GM12865 (cell line): ENCODE results near the gene PLCB1.

Experiments used
- DNase-seq: peaks from one replicate; pipeline ENCODE4 v3.0.0; 2010; ENCODE audit warnings: low read depth
- H3K4me3 ChIP-seq: 2 replicates; pipeline ENCODE4 v1.5.1; 2011; ENCODE audit warnings: mild to moderate bottlenecking, low read depth, low read length, control low read depth
- CTCF ChIP-seq: IDR thresholded peaks from 2 replicates; pipeline ENCODE4 v1.5.1; 2011; ENCODE audit warnings: low read length, control low read depth, low read depth, inconsistent platforms; ENCODE audit not compliant: insufficient read depth; ENCODE audit errors: missing control alignments

Gene PLCB1

DNA sequence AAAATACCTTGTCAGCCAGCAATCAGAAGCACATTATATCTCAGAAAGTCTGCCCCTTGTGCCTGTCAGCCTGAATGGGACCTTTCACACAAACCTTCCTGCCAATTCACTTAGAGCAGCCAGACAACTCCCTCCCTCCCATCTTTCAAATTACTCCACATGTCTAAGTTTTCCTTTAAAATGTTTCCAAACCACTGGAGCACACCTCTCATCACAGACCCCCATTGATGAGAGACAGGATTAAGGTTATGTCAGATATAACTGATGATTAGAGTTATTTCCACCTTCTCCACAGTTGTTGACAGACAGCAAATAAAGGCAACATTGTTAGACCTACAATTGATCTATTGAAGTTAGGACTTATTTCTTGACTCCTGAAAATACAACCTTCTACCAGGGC is 408.4 kb downstream of the PLCB1 start:
- no peak for TF ChIP-seq CTCF
- DNase-seq: no peak
- H3K4me3 ChIP-seq: no peak overlapping the region

GRCh38 chr20:8542110-8542486 is 410.0 kb downstream of the PLCB1 start:
- DNase-seq: no peak
- no peak for TF ChIP-seq CTCF
- H3K4me3 ChIP-seq: no peak overlapping the region

- no peak for DNase-seq
Observed at GRCh38 chr20:8545212-8545611, 413.1 kb downstream of the PLCB1 start.

GRCh38 chr20:8547035-8547650 is 415.1 kb downstream of the PLCB1 start:
- TF ChIP-seq CTCF: no peak
- H3K4me3 ChIP-seq: no peak overlapping the region
- no peak for DNase-seq

More at GRCh38 chr20:8545212-8545611, 413.1 kb downstream of the PLCB1 start:
- no peak overlapping the region for H3K4me3 ChIP-seq
- no peak for TF ChIP-seq CTCF

DNA sequence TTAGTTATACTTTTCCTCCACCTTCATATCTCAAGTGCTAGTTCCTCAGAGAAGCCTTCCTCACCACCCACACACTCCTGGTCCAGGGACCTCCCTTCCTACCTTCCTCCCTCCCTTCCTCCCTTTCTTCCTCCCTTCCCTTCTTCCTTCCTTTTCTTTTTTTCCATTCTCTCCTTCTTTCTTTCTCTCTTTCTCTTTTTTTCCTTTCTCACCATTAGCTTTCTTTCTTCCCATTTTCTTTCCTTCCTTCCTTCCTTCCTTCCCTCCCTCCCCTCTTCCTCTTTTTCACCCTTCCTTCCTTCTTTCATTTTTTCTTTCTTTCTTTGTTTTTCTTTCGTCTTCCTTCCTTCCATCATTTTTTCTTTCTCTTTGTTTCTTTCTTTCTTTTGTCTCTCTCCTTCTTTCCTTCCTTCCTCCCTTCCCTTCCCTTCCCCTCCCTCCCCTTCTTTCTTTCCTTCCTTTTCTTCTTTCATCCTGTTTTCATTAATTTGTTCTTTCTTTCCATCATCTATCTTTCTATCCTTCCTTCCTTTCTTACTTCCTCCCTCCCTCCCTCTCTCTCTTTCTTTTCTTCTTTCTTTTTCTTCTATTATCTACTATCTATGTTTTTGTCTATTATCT is 416.0 kb downstream of the PLCB1 start:
- no peak for TF ChIP-seq CTCF
- DNase-seq: no peak
- no peak overlapping the region for H3K4me3 ChIP-seq

DNA sequence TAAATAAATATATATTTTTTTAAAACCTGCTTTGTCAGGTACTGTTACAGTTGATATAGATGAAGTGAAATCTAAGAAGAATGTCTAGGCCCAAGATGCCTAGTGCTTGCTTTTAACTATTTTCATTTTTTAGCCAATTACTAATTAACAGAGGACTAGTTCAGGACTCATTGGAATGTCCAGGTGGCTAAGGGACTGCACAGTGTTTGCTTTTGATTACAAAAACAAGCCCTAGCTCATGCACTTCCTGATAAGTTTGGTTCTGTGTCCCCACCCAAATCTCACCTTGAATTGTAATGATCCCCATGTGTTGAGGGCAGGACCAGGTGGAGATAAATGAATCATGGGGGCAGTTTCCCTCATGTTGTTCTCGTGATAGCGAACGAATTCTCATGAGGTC is 417.1 kb downstream of the PLCB1 start:
- no peak for DNase-seq
- H3K4me3 ChIP-seq: no peak overlapping the region
- no peak for TF ChIP-seq CTCF

DNA sequence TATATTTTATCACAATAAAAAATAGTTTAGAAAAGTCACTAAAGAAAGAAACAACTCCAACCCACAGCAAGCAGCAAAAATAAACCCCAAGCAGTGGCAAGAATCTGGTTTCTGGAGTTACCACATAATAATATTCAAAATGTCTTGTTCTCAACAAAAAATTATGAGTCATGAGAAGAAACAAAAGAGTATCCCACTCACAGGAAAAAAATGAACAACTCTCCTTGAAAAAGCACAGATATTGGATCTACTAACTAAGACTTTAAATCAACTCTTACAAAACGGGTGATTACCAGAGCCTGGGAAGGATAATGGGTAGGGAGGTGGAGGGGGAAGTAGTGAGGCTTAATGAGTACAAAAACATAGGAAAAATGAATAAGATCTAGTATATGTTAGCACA is 425.6 kb downstream of the PLCB1 start:
- no peak overlapping the region for H3K4me3 ChIP-seq
- TF ChIP-seq CTCF: no peak
- DNase-seq: no peak
